ENCODE measurements around the gene CIAO2B. TPM values are rescaled to one million over a fixed set of nuclear protein-coding genes. Genes with fewer than 3 reads are reported as not detected.

CIAO2B gene
- total and polyA plus RNA-seq, 9 donors, result 40.1 to 150 (median 66.7) TPM

- intact Hi-C loops (cut with DNase I), result no loop called here
- no peaks in the 10 kb centered on the region for H3K9me3 ChIP-seq
- no peaks in the 10 kb centered on the region for H3K36me3 ChIP-seq
- 77 to 88% (median 87%) methylated on average over 4 of the region's 4 CpGs for WGBS, 3 donors
- no peaks in the 10 kb centered on the region for H3K4me1 ChIP-seq (ENCODE audit: insufficient read depth)
- no peaks in the 10 kb centered on the region for H3K27me3 ChIP-seq
- H3K4me3 ChIP-seq, result no peak overlapping the region
- no peak overlapping the region for H3K27ac ChIP-seq
- no peak for TF ChIP-seq POLR2A (IDR thresholded peaks at IDR 0.05)
- TF ChIP-seq, protein P1, sequence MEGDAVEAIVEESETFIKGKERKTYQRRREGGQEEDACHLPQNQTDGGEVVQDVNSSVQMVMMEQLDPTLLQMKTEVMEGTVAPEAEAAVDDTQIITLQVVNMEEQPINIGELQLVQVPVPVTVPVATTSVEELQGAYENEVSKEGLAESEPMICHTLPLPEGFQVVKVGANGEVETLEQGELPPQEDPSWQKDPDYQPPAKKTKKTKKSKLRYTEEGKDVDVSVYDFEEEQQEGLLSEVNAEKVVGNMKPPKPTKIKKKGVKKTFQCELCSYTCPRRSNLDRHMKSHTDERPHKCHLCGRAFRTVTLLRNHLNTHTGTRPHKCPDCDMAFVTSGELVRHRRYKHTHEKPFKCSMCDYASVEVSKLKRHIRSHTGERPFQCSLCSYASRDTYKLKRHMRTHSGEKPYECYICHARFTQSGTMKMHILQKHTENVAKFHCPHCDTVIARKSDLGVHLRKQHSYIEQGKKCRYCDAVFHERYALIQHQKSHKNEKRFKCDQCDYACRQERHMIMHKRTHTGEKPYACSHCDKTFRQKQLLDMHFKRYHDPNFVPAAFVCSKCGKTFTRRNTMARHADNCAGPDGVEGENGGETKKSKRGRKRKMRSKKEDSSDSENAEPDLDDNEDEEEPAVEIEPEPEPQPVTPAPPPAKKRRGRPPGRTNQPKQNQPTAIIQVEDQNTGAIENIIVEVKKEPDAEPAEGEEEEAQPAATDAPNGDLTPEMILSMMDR (IDR thresholded peaks at IDR 0.05), result no peak
- TF ChIP-seq EP300 (IDR thresholded peaks at IDR 0.05), result no peak
- DNase-seq, result no peak
Observed at GRCh38 chr16:66913711-66914110, 20.5 kb downstream of the CIAO2B start.

- TF ChIP-seq, protein P1 (IDR thresholded peaks at IDR 0.05), result no peak
- no peak for TF ChIP-seq POLR2A (IDR thresholded peaks at IDR 0.05)
- no peak for TF ChIP-seq EP300 (IDR thresholded peaks at IDR 0.05)
- Histone ChIP-seq H3K4me1 (ENCODE audit: insufficient read depth) (no peaks in the 10 kb centered on the region), H3K27me3 (no peaks in the 10 kb centered on the region), H3K9me3 (no peaks in the 10 kb centered on the region), H3K4me3 (no peak overlapping the region), H3K27ac (no peak overlapping the region), H3K36me3 (no peaks in the 10 kb centered on the region)
- 59 to 64% (median 64%) methylated on average over 9 to 10 of the region's 10 CpGs for WGBS, 3 donors
- no peak for DNase-seq
- intact Hi-C loops (cut with DNase I), result no loop called here
Observed at GRCh38 chr16:66913081-66913480, 21.1 kb downstream of the CIAO2B start.

- no peak for DNase-seq
- no peak for TF ChIP-seq EP300 (IDR thresholded peaks at IDR 0.05)
- no peak for TF ChIP-seq POLR2A (IDR thresholded peaks at IDR 0.05)
- TF ChIP-seq, protein P1 (IDR thresholded peaks at IDR 0.05), result no peak
- Histone ChIP-seq H3K9me3 (no peaks in the 10 kb centered on the region), H3K4me3 (no peak overlapping the region), H3K36me3 (no peaks in the 10 kb centered on the region), H3K27me3 (no peaks in the 10 kb centered on the region), H3K27ac (no peak overlapping the region), H3K4me1 (ENCODE audit: insufficient read depth) (no peaks in the 10 kb centered on the region)
- intact Hi-C loops (cut with DNase I), result no loop called here
- WGBS, 3 donors, result 93 to 100% (median 96%) methylated on average over 7 to 8 of the region's 8 CpGs
Observed at GRCh38 chr16:66911801-66912200, 22.4 kb downstream of the CIAO2B start.

- intact Hi-C loops (cut with DNase I), result no loop called here
- Histone ChIP-seq H3K4me1 (ENCODE audit: insufficient read depth) (peaks cover 2% of the 10 kb centered on the region), H3K4me3 (no peak overlapping the region), H3K9me3 (no peaks in the 10 kb centered on the region), H3K27ac (no peak overlapping the region), H3K27me3 (no peaks in the 10 kb centered on the region), H3K36me3 (no peaks in the 10 kb centered on the region)
- WGBS, 3 donors, result 68 to 84% (median 80%) methylated on average over 5 of the region's 5 CpGs
- no peak for TF ChIP-seq POLR2A (IDR thresholded peaks at IDR 0.05)
- TF ChIP-seq, protein P1 (IDR thresholded peaks at IDR 0.05), result no peak
- TF ChIP-seq EP300 (IDR thresholded peaks at IDR 0.05), result no peak
- DNase-seq, result no peak
Observed at GRCh38 chr16:66911112-66911511, 23.1 kb downstream of the CIAO2B start.

Measured in ovary (tissue), 9 donors.